Activated naive CD8-positive, alpha-beta T cell treated with anti-CD3 and anti-CD28 coated beads for 36 hours (primary cell): ENCODE data around the gene PCP4. TPM values are rescaled to one million over a fixed set of nuclear protein-coding genes. Genes with fewer than 3 reads are reported as not detected.

Source experiments
- DNase-seq: peaks from one replicate; pipeline ENCODE4 v3.0.0; 2021
- H3K27ac Mint-ChIP-seq: one replicate; pipeline ENCODE4 v1.8.0; 2022; ENCODE audit warnings: mild to moderate bottlenecking, moderate library complexity, mixed read lengths
- H3K27me3 Mint-ChIP-seq: one replicate; pipeline ENCODE4 v1.8.0; 2022; ENCODE audit warnings: mild to moderate bottlenecking, mixed read lengths
- H3K36me3 Mint-ChIP-seq: one replicate; pipeline ENCODE4 v1.8.0; 2021; ENCODE audit warnings: mild to moderate bottlenecking, mixed read lengths
- H3K4me1 Mint-ChIP-seq: one replicate; pipeline ENCODE4 v1.8.0; 2021; ENCODE audit warnings: mixed read lengths
- H3K4me3 Mint-ChIP-seq: one replicate; pipeline ENCODE4 v1.8.0; 2022; ENCODE audit warnings: mild to moderate bottlenecking, moderate library complexity, mixed read lengths
- H3K9me3 Mint-ChIP-seq: one replicate; pipeline ENCODE4 v1.8.0; 2022; ENCODE audit warnings: mixed read lengths
- total RNA-seq, 2 experiments: library from RNA; stranded (reverse); gene quantifications; one replicate each; pipeline ENCODE4 v1.2.3, GENCODE V29; 2021

PCP4 gene
- total RNA-seq, 2 experiments from 2014 or later: not detected

DNA sequence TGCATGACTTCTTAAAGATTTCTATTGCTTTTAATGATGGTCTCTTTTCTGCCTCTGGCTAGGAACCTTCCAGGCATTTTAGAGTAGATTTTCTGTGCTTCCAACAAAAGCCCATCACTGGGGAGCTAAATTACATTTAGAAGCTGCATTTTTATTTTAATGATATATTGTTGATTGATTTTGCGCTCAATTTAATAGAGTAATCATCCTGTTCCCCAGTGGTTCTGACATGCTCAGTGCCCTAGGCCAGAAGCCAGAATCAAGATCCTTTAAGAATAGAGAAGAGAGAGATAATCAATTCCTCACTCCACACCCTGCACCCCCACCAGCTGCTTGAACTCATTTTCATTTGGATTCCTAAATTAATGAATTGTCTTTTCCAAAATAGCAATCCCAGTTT lies 97.8 kb downstream of the PCP4 start:
- DNase-seq: no peak
- H3K4me3 Mint-ChIP-seq: no peak overlapping the region
- peaks cover 14% of the 10 kb centered on the region for H3K9me3 Mint-ChIP-seq
- no peaks in the 10 kb centered on the region for H3K36me3 Mint-ChIP-seq
- H3K4me1 Mint-ChIP-seq: no peaks in the 10 kb centered on the region
- H3K27me3 Mint-ChIP-seq: no peaks in the 10 kb centered on the region
- no peak overlapping the region for H3K27ac Mint-ChIP-seq

DNA sequence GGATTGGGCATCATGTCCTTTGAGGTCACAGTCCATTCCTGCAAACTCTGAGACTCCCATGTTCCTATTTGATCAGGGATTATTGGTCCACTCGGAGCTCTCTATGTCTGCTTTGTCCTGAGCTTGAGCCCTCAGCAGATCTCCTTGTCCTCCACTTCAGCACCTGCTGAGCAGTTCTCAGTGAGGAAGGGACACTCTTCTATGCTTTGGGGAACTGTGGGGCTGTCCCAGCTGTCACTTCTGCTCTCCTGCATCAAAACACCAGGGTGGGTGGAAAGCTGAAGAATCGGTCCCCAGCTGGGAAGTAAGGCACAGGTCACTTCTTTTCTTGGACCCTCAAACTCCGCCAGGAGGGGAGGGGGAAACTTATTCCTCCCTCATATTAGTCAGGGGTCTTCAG lies 99.5 kb downstream of the PCP4 start:
- no peaks in the 10 kb centered on the region for H3K36me3 Mint-ChIP-seq
- no peaks in the 10 kb centered on the region for H3K27me3 Mint-ChIP-seq
- no peak overlapping the region for H3K27ac Mint-ChIP-seq
- no peak overlapping the region for H3K4me3 Mint-ChIP-seq
- DNase-seq: no peak
- no peaks in the 10 kb centered on the region for H3K4me1 Mint-ChIP-seq
- H3K9me3 Mint-ChIP-seq: peaks cover 8% of the 10 kb centered on the region

GRCh38 chr21:39968010-39968409 lies 100.8 kb downstream of the PCP4 start:
- Mint-ChIP-seq H3K27ac (no peak overlapping the region), H3K4me3 (no peak overlapping the region), H3K4me1 (no peaks in the 10 kb centered on the region), H3K36me3 (no peaks in the 10 kb centered on the region), H3K27me3 (no peaks in the 10 kb centered on the region), H3K9me3 (peaks cover 5% of the 10 kb centered on the region)
- no peak for DNase-seq

DNA sequence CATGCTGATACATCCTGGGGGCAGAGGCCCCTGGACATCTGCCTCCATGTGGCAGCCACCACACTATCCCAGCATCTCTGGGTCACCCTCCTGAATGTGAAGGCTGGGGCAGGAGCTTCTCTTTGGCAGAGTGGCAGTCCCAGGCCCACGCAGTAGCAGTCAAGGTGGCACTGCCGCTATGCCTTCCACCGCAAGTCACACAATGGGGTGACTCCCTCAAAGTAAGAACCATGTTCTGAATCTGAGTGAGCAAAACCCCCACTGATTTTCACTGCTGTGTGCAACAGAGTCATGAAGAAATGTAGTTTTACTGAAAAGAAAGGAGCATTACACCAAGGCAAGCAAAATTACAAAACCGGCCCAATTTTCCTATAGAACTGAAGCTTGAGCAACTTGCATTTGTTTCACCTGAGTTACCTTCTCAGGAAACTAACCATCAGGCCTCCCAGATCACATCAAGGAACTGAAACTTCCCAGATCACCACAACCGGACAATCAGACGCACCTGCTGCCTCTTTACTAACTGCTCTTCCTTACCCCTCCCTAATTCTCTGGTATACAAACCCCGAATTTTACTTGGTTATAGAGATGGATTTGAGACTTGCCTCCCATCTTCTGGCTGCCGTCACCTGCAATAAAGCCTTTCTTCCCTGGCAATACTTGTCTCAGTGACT lies 102.6 kb downstream of the PCP4 start:
- no peak overlapping the region for H3K4me3 Mint-ChIP-seq
- H3K4me1 Mint-ChIP-seq: no peaks in the 10 kb centered on the region
- H3K27me3 Mint-ChIP-seq: no peaks in the 10 kb centered on the region
- no peak overlapping the region for H3K27ac Mint-ChIP-seq
- no peaks in the 10 kb centered on the region for H3K36me3 Mint-ChIP-seq
- peaks cover 5% of the 10 kb centered on the region for H3K9me3 Mint-ChIP-seq
- DNase-seq: no peak

GRCh38 chr21:39971956-39972355 lies 104.7 kb downstream of the PCP4 start:
- H3K9me3 Mint-ChIP-seq: peaks cover 5% of the 10 kb centered on the region
- no peaks in the 10 kb centered on the region for H3K4me1 Mint-ChIP-seq
- H3K27ac Mint-ChIP-seq: no peak overlapping the region
- no peak for DNase-seq
- H3K4me3 Mint-ChIP-seq: no peak overlapping the region
- no peaks in the 10 kb centered on the region for H3K36me3 Mint-ChIP-seq
- H3K27me3 Mint-ChIP-seq: peaks cover 8% of the 10 kb centered on the region

DNA sequence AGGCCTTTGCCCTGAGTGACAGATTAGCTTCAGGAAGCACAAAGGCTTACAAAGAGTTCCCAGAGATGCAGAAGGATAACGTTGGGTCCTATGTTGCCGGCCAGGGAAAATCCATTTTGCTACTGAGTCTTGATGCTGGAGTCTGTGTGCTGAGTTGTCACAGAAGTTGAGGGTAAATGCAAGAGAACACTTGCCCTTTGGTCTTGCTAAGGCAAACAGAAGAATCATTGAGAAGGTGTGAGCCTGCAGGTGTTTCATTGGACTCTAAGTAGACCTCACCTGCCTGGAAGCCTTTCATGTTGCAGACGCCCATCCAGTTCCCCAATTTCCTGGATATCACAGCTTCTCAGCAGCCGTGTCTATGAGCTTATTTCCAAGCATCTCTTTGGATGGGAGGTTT lies 105.2 kb downstream of the PCP4 start:
- DNase-seq: no peak
- no peak overlapping the region for H3K4me3 Mint-ChIP-seq
- H3K4me1 Mint-ChIP-seq: no peaks in the 10 kb centered on the region
- no peak overlapping the region for H3K27ac Mint-ChIP-seq
- no peaks in the 10 kb centered on the region for H3K36me3 Mint-ChIP-seq
- H3K9me3 Mint-ChIP-seq: peaks cover 5% of the 10 kb centered on the region
- peaks cover 8% of the 10 kb centered on the region for H3K27me3 Mint-ChIP-seq

DNA sequence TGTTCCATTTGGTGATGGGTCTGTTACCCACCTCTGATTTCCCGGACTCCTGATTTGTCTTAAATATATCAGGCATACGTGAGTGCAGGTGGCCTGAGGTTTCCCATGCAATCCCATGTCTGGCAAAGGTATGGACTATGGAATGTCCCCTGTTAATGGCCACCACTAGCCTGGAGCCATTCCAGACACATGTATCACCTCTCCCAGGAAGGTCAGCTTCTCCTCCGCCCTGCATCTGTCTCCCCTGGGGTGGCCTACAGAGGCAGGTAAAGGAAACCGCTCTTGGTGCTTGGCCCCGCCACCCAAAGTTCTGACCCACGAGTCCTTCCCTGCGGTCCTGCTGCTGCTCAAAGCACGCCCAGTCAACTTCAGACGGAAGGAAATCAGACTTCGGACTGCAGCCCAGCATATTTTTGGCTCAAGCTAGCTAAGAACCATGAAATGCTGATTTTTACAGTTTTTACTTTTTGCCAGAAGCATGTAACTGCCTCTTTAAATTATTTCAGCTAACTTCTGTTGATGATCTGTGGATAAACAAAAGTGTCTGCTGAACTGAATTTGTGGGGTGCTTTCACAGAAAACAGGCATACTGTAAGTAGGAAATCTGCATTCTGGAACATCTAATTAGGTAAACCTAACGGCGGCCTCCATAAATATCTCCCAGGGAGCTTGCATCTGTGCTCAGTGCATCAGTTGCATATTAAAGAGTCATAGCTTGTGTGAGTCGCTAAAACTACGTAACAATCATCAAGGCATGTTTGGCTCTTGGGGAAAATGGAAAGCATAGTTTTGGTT lies 105.9 kb downstream of the PCP4 start:
- Mint-ChIP-seq H3K36me3 (no peaks in the 10 kb centered on the region), H3K4me1 (no peaks in the 10 kb centered on the region), H3K9me3 (peaks cover 2% of the 10 kb centered on the region), H3K27me3 (peaks cover 8% of the 10 kb centered on the region), H3K4me3 (no peak overlapping the region), H3K27ac (no peak overlapping the region)
- no peak for DNase-seq

- Mint-ChIP-seq H3K27me3 (peaks cover 8% of the 10 kb centered on the region), H3K27ac (no peak overlapping the region), H3K4me1 (no peaks in the 10 kb centered on the region), H3K4me3 (no peak overlapping the region), H3K36me3 (no peaks in the 10 kb centered on the region), H3K9me3 (no peaks in the 10 kb centered on the region)
- no peak for DNase-seq
These were observed 109.6 kb downstream of the PCP4 start for GRCh38 chr21:39976800-39977199.

Other genes starting within 250 kb of the PCP4 start
- not detected for gene IGSF5, start 122.3 kb upstream of the PCP4 start, total RNA-seq